Stimulated activated CD4-positive, alpha-beta T cell treated with anti-CD3 and anti-CD28 coated beads, Interleukin-4, amount 100 ng/mL, for 48 hours (primary cell): ENCODE results near the gene OR4F17.
"Not testable (repeated sequence)": the region's sequence is repeated elsewhere in the genome, so short reads cannot be mapped to it uniquely, and the experiment has no call there.

ENCODE experiments used
- DNase-seq, 2 donors: peaks; one replicate each; pipeline ENCODE4 v3.0.0-alpha.2; 2020; ENCODE audit warnings: low read depth in 2 of 2

OR4F17 gene, protein sequence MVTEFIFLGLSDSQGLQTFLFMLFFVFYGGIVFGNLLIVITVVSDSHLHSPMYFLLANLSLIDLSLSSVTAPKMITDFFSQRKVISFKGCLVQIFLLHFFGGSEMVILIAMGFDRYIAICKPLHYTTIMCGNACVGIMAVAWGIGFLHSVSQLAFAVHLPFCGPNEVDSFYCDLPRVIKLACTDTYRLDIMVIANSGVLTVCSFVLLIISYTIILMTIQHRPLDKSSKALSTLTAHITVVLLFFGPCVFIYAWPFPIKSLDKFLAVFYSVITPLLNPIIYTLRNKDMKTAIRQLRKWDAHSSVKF

DNA sequence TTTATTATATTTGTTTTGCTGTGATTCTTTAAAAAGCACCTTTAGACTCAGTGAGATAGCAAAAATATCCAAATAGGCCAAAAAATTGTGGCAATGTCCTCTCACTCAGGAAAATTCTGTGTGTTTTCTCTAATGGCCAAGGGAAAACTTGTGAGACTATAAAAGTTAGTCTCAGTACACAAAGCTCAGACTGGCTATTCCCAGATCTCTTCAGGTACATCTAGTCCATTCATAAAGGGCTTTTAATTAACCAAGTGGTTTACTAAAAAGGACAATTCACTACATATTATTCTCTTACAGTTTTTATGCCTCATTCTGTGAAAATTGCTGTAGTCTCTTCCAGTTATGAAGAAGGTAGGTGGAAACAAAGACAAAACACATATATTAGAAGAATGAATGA is at the start of gene OR4F17:
TSS of gene OR4F17 (plus strand) at position 301 of the 400 bp plus-strand sequence. CDS start 3,575 bp downstream, outside the sequence.
- not testable (repeated sequence) for DNase-seq

- peak; percentile 7 to 13 for DNase-seq
Measured at GRCh38 chr19:70793-71192, 36.1 kb upstream of the OR4F17 start.

- not testable (repeated sequence) for DNase-seq
Measured at GRCh38 chr19:82864-83263, 24.0 kb upstream of the OR4F17 start.

GRCh38 chr19:83626-84025 is 23.3 kb upstream of the OR4F17 start:
- DNase-seq: not testable (repeated sequence)

DNA sequence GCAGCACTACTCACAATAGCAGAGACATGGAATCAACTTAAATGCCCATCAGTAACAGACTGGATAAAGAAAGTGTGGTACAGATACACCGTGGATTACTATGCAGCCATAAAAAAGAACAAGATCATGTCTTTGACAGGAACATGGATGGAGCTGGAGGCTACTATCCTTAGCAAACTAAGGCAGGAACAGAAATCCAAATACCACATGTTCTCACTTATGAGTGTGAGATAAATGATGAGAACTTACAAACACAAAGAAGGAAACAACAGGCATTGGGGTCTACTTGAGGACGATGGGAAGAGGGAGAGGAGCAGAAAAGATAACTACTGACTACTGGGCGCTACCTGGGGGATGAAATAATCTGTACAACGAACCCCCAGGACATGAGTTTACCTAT is 16.2 kb upstream of the OR4F17 start:
- DNase-seq: not testable (repeated sequence)

DNA sequence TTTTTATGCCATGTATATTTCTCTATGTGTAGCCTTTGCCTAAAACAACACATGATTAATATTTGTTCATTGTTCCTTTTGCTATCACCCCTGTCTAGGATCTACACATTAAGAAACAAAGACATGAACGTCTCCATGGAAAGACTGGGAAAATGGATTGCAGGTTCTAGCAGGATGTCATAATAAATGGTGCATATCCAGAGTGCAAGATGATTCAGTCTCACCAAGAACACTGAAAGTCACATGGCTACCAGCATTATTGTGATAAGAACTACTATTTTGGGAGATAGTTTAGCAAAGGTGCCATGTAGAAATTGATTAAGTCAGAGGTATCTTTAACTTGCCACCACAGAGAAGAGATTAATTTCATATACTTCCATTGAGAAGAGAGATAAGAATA is 12.1 kb upstream of the OR4F17 start:
- not testable (repeated sequence) for DNase-seq

DNA sequence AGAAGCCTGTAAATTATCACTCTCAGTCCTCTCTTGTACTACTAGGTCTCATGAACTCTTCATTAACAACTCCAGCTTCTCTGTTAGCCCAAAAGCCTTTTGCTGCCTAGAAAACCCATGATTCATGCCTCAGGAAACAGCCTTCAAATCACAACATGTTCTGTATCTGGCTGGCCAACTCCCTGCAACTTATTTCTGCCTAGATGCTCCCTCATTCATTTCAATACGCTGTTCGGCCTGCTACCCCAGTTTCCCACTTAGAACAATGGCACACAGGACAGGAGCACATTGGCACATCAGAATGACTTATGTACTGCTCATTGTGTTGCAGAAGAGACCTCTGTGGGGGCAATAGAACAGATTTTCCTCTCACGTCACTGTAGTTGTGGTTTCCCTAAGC is 9.3 kb upstream of the OR4F17 start:
- DNase-seq: not testable (repeated sequence)

- not testable (repeated sequence) for DNase-seq
Measured at GRCh38 chr19:120443-121140, 13.7 kb downstream of the OR4F17 start.
